CD14-positive monocyte (primary cell): ENCODE measurements around the gene RCCD1. TPM values are rescaled to one million over a fixed set of nuclear protein-coding genes. Genes with fewer than 3 reads are reported as not detected.

Source experiments
- DNase-seq, 3 donors: peaks; one replicate each; pipeline ENCODE4 v3.0.0-alpha.2; 2011 to 2022
- H2AFZ ChIP-seq: 2 replicates; pipeline ENCODE4 v1.6.0; 2012; ENCODE audit warnings: mild to moderate bottlenecking, low read depth, low read length, inconsistent platforms; ENCODE audit not compliant: insufficient read depth, poor library complexity, severe bottlenecking
- H3K27ac ChIP-seq, 2 donors: 1 replicate in 1 of 2; 2 replicates in 1 of 2; pipeline ENCODE4 v1.5.1; 2012 to 2013; ENCODE audit warnings: low read length in 2 of 2, control low read depth in 1 of 2, inconsistent platforms in 1 of 2, low read depth in 1 of 2, mild to moderate bottlenecking in 1 of 2
- H3K27me3 ChIP-seq, 2 donors: one replicate each; pipeline versions ENCODE4 v1.6.0 to v1.6.1; 2011 to 2013; ENCODE audit warnings: low read length in 2 of 2; ENCODE audit not compliant: control insufficient read depth in 2 of 2, insufficient read depth in 2 of 2
- H3K36me3 ChIP-seq, 2 donors: replicated peaks in 1 of 2; 1 replicate in 1 of 2; 2 replicates in 1 of 2; pipeline versions ENCODE4 v1.5.1 to v1.6.1; 2012 to 2013; ENCODE audit warnings: low read length in 2 of 2, control low read depth in 1 of 2, inconsistent platforms in 1 of 2, mild to moderate bottlenecking in 1 of 2; ENCODE audit not compliant: insufficient read depth in 2 of 2, control insufficient read depth in 1 of 2
- H3K4me1 ChIP-seq, 2 donors: 1 replicate in 1 of 2; 2 replicates in 1 of 2; pipeline versions ENCODE4 v1.5.1 to v1.6.1; 2012 to 2013; ENCODE audit warnings: low read length in 2 of 2, control low read depth in 1 of 2, inconsistent platforms in 1 of 2, mild to moderate bottlenecking in 1 of 2, moderate library complexity in 1 of 2; ENCODE audit not compliant: insufficient read depth in 2 of 2, control insufficient read depth in 1 of 2
- H3K4me2 ChIP-seq: replicated peaks from 2 replicates; pipeline ENCODE3; 2012; ENCODE audit warnings: low read length, moderate library complexity, mild to moderate bottlenecking; ENCODE audit not compliant: poor library complexity, severe bottlenecking; ENCODE audit errors: extremely low read depth
- H3K4me3 ChIP-seq, 3 experiments: fragments of 200-600 bp in 1 of 3; sonication (generic) in 1 of 3; replicated peaks in 1 of 3; 1 replicate in 2 of 3; 2 replicates in 1 of 3; pipeline ENCODE4 v1.5.1; 2011 to 2013; ENCODE audit warnings: low read length in 3 of 3, mild to moderate bottlenecking in 3 of 3, control low read depth in 2 of 3, low read depth in 2 of 3, inconsistent platforms in 1 of 3, moderate library complexity in 1 of 3
- H3K79me2 ChIP-seq: 2 replicates; pipeline ENCODE4 v1.6.0; 2012; ENCODE audit warnings: mild to moderate bottlenecking, control low read depth, inconsistent platforms, low read length, moderate library complexity; ENCODE audit not compliant: insufficient read depth
- H3K9ac ChIP-seq: 2 replicates; pipeline ENCODE4 v1.6.0; 2017; ENCODE audit warnings: low read length, mild to moderate bottlenecking; ENCODE audit not compliant: insufficient read depth, poor library complexity, severe bottlenecking
- H3K9me3 ChIP-seq, 2 donors: replicated peaks in 1 of 2; 1 replicate in 1 of 2; 2 replicates in 1 of 2; pipeline versions ENCODE4 v1.5.1 to v1.6.1; 2012 to 2013; ENCODE audit warnings: low read length in 2 of 2, control low read depth in 1 of 2; ENCODE audit not compliant: control insufficient read depth in 1 of 2, insufficient read depth in 1 of 2
- H4K20me1 ChIP-seq: 2 replicates; pipeline ENCODE4 v1.6.0; 2012; ENCODE audit warnings: mild to moderate bottlenecking, low read length, control low read depth, moderate library complexity; ENCODE audit not compliant: insufficient read depth
- H3K27ac Mint-ChIP-seq, 7 donors: one replicate each; pipeline ENCODE4 v1.8.0; 2020; ENCODE audit warnings: mild to moderate bottlenecking in 7 of 7, mixed read lengths in 7 of 7, moderate library complexity in 6 of 7, inconsistent platforms in 2 of 7
- H3K27me3 Mint-ChIP-seq, 3 donors: one replicate each; pipeline ENCODE4 v1.8.0; 2021 to 2022; ENCODE audit warnings: low read depth in 3 of 3, mild to moderate bottlenecking in 3 of 3, mixed read lengths in 3 of 3, moderate library complexity in 3 of 3, inconsistent platforms in 1 of 3
- H3K36me3 Mint-ChIP-seq, 2 donors: one replicate each; pipeline ENCODE4 v1.8.0; 2020; ENCODE audit warnings: mixed read lengths in 2 of 2, inconsistent platforms in 1 of 2, mild to moderate bottlenecking in 1 of 2
- H3K4me1 Mint-ChIP-seq: one replicate; pipeline ENCODE4 v1.8.0; 2020; ENCODE audit warnings: mild to moderate bottlenecking, mixed read lengths
- H3K4me3 Mint-ChIP-seq, 2 donors: one replicate each; pipeline ENCODE4 v1.8.0; 2020; ENCODE audit warnings: mild to moderate bottlenecking in 2 of 2, mixed read lengths in 2 of 2, moderate library complexity in 1 of 2
- H3K9me3 Mint-ChIP-seq, 7 donors: one replicate each; pipeline ENCODE4 v1.8.0; 2020 to 2022; ENCODE audit warnings: mixed read lengths in 7 of 7, mild to moderate bottlenecking in 6 of 7, moderate library complexity in 6 of 7, inconsistent platforms in 2 of 7
- CTCF ChIP-seq: fragments of 200-600 bp; IDR thresholded peaks from one replicate; pipeline ENCODE4 v1.8.0; 2022; ENCODE audit warnings: antibody characterized with exemption, mild to moderate bottlenecking
- WGBS: methylation state at CpG from one replicate; pipeline ENCODE4 v1.1.5; 2013; ENCODE audit warnings: missing lambda C conversion rate; ENCODE audit not compliant: insufficient coverage; 5-methylcytosine and 5-hydroxymethylcytosine counted together
- intact Hi-C, 2 donors: fragments of 100-400 bp; cut with micrococcal nuclease; formaldehyde crosslinking; loops; one replicate each; pipeline versions ENCODE4 v1.15.0 to v1.15.1; 2023
- polyA plus RNA-seq, 3 donors: library from polyadenylated mRNA; depleted of rRNA in 1 of 3; unstranded in 2 of 3; stranded (reverse) in 1 of 3; fragments of 300-500 nt in 2 of 3; fragments of >200 nt in 1 of 3; fragmentation: Illumina TruSeq in 2 of 3; gene quantifications; 1 replicate in 2 of 3; 2 replicates in 1 of 3; pipeline ENCODE4 v1.2.3, GENCODE V29; 2012 to 2021

Gene RCCD1
- polyA plus RNA-seq, 3 donors = 1.2 to 2.8 (median 1.5) TPM

- Mint-ChIP-seq H3K27me3 (peaks cover 0 to 3% (median 1%) of the 10 kb centered on the region in 3 donors), H3K9me3 (peaks cover 0 to 2% (median 0%) of the 10 kb centered on the region in 7 donors), H3K27ac (peak overlapping the region; percentile 95 to 98 (median 97)), H3K36me3 (peaks cover 74 to 90% of the 10 kb centered on the region in 2 donors), H3K4me3 (peak overlapping the region; percentile 33 to 43), H3K4me1 (peaks cover 52% of the 10 kb centered on the region)
- Histone ChIP-seq H3K27me3 (no peaks in the 10 kb centered on the region), H3K4me1 (peaks cover 49 to 55% of the 10 kb centered on the region in 2 donors), H3K79me2 (peaks cover 32% of the 10 kb centered on the region), H3K27ac (peak overlapping the region; percentile 83 to 93), H3K9ac (peak overlapping the region; percentile 71), H3K4me3 (peak overlapping the region in 1 of 3 experiments; percentile 76), H3K4me2 (peak overlapping the region; percentile 86), H2AFZ (no peak overlapping the region), H3K36me3 (peaks cover 61 to 71% of the 10 kb centered on the region in 2 donors), H4K20me1 (no peaks in the 10 kb centered on the region), H3K9me3 (no peaks in the 10 kb centered on the region)
- TF ChIP-seq CTCF = no peak
- intact Hi-C loops = loop anchor here (1.0 to 10.0 kb wide), 3 partner anchors 14 to 940 kb away; partner anchors contain the start of gene SLCO3A1 (in 1 of the 2)
- WGBS = 39% methylated on average over 16 of the region's 22 CpGs
- DNase-seq = peak; percentile 65 to 73 (median 68)
Observed at GRCh38 chr15:90914305-90915080, 40.2 kb upstream of the RCCD1 start.

- Histone ChIP-seq H3K4me3 (peak overlapping the region in 1 of 3 experiments; percentile 76), H4K20me1 (peaks cover 4% of the 10 kb centered on the region), H3K36me3 (peaks cover 63 to 71% of the 10 kb centered on the region in 2 donors), H3K27me3 (no peaks in the 10 kb centered on the region), H3K27ac (peak overlapping the region; percentile 83 to 93), H3K9me3 (no peaks in the 10 kb centered on the region), H2AFZ (no peak overlapping the region), H3K79me2 (peaks cover 35% of the 10 kb centered on the region), H3K4me2 (peak overlapping the region; percentile 86), H3K9ac (peak overlapping the region; percentile 71), H3K4me1 (peaks cover 49 to 55% of the 10 kb centered on the region in 2 donors)
- Mint-ChIP-seq H3K27me3 (peaks cover 0 to 3% (median 1%) of the 10 kb centered on the region in 3 donors), H3K36me3 (peaks cover 74 to 90% of the 10 kb centered on the region in 2 donors), H3K4me3 (peak overlapping the region; percentile 81 to 93), H3K9me3 (peaks cover 0 to 2% (median 0%) of the 10 kb centered on the region in 7 donors), H3K27ac (peak overlapping the region; percentile 95 to 98 (median 97)), H3K4me1 (peaks cover 55% of the 10 kb centered on the region)
- intact Hi-C loops = loop anchor here (1.0 to 10.0 kb wide), 3 partner anchors 13 to 939 kb away; partner anchors contain the start of gene SLCO3A1 (in 1 of the 2)
- TF ChIP-seq CTCF = no peak
- no peak for DNase-seq
- 44% methylated on average over 1 of the region's 7 CpGs for WGBS
Observed at GRCh38 chr15:90915216-90915807, 39.4 kb upstream of the RCCD1 start.
